IPS-NIHi11 (cell line): Measurements from ENCODE around the gene ZNF264.
"Not testable (repeated sequence)": the region's sequence is repeated elsewhere in the genome, so short reads cannot be mapped to it uniquely, and the experiment has no call there.

Source experiments
- DNase-seq: peaks from one replicate; pipeline ENCODE4 v3.0.0; 2012; ENCODE audit warnings: mixed read lengths, low spot score

ZNF264 gene

DNA sequence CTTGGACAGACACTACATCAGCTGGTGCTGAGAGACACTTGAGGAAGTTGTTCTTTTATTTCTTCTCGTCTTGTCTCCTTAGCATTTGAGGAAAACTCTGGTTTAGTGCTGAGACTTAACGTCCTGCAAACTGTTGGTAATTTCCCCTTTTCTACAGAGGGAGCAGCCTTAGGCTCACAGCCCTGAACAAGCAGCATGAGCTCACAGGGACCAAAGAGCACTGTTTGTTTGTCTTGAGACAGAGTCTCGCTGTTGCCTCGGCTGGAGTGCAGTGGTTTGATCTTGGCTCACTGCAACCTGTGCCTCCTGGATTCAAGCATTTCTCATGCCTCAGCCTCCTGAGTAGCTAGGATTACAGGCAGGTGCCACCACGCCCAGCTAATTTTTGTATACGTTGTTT lies 54.7 kb downstream of the ZNF264 start:
- no peak for DNase-seq

DNA sequence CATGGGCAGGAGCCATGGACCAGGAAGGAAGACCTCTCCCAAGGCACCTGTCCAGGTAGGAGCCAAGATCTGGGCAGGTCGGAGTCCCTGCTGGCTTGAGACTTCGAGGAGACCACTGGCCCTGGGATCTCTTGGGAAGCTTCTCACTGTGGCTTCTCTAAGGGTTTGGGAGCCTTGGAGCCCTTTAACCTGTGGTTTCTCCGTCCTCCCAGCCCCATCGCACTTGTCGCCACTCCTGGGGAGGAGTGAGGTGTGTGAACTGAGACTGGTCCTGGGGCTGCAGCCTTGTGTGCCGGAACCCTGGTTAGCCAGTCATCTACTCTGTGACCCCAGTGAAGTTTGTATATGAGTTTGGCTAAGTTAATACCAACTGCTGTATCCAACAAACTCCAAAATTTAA lies 57.3 kb downstream of the ZNF264 start:
- no peak for DNase-seq

DNA sequence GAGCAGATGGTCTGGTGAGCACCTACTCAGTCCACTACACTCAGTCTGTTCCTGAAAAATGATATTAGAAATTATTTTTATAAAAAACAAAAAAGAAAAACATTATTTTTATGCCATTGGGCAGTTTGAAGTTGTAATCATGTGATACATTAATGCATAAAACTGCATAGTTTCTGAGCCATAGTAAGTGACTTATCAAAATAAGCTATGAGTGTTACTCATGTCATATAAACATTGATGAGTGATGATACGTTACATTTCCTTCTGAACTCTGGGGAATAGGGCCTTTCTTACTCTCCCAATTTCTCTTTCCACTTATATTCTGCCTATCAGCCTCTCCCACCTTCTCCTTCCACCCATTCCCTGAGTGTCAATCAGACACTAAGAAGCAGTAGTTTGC lies 58.0 kb downstream of the ZNF264 start:
- no peak for DNase-seq

DNA sequence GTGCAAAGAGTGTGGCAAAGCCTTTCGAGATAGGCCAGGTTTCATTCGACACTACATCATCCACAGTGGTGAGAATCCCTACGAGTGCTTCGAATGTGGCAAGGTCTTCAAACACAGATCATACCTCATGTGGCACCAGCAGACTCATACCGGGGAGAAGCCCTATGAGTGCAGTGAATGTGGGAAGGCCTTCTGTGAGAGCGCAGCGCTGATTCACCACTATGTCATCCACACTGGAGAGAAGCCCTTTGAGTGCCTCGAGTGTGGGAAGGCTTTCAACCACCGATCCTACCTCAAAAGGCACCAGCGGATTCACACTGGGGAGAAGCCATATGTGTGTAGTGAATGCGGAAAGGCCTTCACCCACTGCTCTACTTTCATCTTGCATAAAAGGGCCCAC lies 62.5 kb downstream of the ZNF264 start:
- DNase-seq, result not testable (repeated sequence)

DNA sequence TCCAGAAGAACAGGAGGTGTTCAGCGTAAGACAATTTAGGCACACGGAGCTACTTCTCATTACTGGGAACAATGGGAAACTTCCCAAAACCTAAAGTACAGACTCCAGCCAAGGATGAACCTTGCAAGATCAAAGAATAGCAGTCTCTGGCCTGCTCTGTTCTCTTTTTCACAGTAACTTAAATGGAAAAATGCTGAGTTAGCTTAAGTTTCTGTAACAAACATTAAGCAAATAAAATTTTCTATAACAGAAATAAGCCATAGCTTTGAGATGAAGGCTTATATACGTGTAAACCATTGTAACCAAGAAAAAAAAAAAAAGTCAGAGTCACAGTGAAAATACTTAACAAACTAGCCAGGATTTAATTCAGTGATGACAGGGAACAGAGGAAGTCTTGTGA lies 70.7 kb downstream of the ZNF264 start:
- no peak for DNase-seq

DNA sequence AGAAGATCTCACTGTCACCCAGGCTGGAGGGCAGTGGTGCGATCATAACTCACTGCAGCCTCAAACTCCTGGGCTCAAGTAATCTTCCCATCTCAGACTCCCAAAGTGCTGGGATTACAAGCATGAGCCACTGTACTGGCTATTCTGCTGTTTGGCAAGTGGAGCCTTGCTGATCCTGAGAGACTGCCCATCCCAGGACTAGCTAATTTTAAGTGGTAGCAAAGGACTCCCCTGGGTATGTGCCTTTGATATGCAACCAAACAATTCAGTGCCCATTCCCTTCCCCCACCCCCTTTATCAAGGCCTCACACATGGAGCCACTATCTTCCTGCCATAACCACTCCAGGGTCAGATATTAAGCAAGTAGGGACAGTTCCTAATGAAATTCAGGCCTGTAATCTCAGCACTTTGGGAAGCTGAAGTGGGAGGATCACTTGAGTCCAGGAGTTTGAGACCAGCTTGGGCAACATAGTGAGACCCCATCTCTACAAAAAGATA lies 72.0 kb downstream of the ZNF264 start:
- peak; percentile 26 for DNase-seq

DNA sequence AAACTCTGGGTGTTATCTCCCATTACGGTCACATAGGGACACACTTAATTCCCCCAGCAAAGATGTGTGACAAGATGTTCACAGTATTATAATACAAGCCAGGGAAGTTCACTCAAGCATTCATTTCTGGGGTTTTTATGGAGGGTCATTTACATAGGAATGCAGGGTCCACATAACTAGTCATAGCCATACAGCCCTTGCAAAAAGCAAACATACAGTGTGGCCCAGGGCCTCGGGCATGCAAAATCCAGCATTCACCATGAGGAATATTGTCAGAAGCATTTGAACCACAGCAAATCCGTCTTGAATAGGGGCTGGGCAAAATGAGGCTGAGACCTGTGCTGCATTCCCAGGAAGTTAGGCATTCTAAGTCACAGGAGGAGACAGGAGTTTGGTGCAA lies 76.0 kb downstream of the ZNF264 start:
- DNase-seq, result no peak

DNA sequence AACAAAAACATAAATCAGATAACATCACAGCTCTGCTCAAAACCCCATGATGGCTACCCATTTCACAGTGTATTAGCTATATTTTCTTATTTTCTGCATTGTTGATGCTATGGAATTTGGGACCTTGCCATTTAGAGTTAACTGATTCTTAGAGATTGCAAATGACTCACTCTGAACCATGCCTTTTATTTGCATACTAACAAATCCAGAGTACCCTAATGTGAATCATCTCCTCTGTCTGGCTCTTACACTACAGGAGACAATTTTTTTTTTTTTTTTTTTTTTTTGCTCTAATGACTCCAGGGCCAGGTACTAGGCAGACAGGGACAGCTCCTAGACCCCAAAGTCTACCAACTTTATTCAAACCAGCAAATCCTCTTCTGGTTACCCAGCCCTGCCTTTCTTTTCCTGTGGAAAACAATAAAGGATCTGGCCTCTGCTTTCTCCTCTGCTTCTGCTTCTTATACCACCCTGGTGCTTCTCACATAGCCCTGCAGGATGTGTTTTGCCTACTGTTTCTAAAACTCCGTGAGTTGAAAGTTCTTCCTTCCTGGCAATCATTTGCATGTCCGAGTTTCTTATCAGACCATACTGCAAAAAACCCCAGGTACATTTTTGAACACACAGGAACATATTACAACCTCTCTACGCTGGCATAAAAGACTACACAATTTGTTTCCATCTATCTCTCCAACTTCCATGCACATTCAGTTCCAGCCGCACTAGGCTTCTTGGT lies 78.4 kb downstream of the ZNF264 start:
- no peak for DNase-seq

DNA sequence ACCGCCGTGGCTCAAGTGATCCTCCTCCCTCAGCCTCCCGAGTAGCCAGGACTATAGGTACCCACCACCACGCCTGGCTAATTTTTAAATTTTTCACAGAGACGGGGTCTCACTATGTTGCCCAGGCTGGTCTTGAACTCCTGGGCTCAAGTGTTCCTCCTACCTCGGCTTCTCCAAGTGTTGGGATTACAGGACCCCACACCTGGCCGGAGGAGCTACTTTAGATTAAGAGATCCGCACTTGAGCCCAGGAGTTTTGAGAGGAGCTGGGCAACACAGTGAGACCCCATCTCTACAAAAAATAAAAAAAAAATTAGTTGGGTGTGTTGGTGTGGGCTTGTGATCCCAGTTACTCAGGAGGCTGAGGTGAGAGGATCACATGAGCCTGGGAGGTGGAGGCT lies 80.0 kb downstream of the ZNF264 start:
- DNase-seq, result no peak
